IPS-18c (cell line): ENCODE results near the gene KLHL17.

Experiments used
- H3K4me3 ChIP-seq: 2 replicates; pipeline ENCODE4 v1.7.0; 2013; ENCODE audit warnings: low read depth, mild to moderate bottlenecking, low read length, moderate library complexity; ENCODE audit not compliant: insufficient read depth
- H3K9me3 ChIP-seq: one replicate; pipeline ENCODE4 v1.6.1; 2013; ENCODE audit warnings: mild to moderate bottlenecking, low read length, moderate library complexity; ENCODE audit not compliant: control insufficient read depth, insufficient read depth

The KLHL17 gene

GRCh38 chr1:960363-961131 lies at the start of gene KLHL17:
TSS of gene KLHL17 (plus strand) at chr1:960584. CDS start at chr1:960694, 110 bp downstream.
- Histone ChIP-seq H3K4me3 (peak within 1 kb of the TSS; percentile 59), H3K9me3 (no peaks in the 10 kb centered on the region)

GRCh38 chr1:910881-911721 lies 49.3 kb upstream of the KLHL17 start:
- Histone ChIP-seq H3K9me3 (no peaks in the 10 kb centered on the region), H3K4me3 (no peak overlapping the region)

- no peak overlapping the region for H3K4me3 ChIP-seq
- H3K9me3 ChIP-seq = no peaks in the 10 kb centered on the region
These were observed 48.3 kb upstream of the KLHL17 start for GRCh38 chr1:911875-912739.

- Histone ChIP-seq H3K9me3 (no peaks in the 10 kb centered on the region), H3K4me3 (no peak overlapping the region)
These were observed 47.6 kb upstream of the KLHL17 start for GRCh38 chr1:912740-913301.

- Histone ChIP-seq H3K9me3 (no peaks in the 10 kb centered on the region), H3K4me3 (no peak overlapping the region)
These were observed 46.8 kb upstream of the KLHL17 start for GRCh38 chr1:913491-914130.

- H3K4me3 ChIP-seq = no peak overlapping the region
- no peaks in the 10 kb centered on the region for H3K9me3 ChIP-seq
These were observed 46.1 kb upstream of the KLHL17 start for GRCh38 chr1:914131-914890.

GRCh38 chr1:914891-915280 lies 45.5 kb upstream of the KLHL17 start:
- Histone ChIP-seq H3K9me3 (no peaks in the 10 kb centered on the region), H3K4me3 (no peak overlapping the region)

GRCh38 chr1:915295-916172 lies 44.9 kb upstream of the KLHL17 start:
- no peak overlapping the region for H3K4me3 ChIP-seq
- H3K9me3 ChIP-seq = no peaks in the 10 kb centered on the region

- Histone ChIP-seq H3K9me3 (no peaks in the 10 kb centered on the region), H3K4me3 (no peak overlapping the region)
These were observed 44.0 kb upstream of the KLHL17 start for GRCh38 chr1:916173-917075.

GRCh38 chr1:917076-917459 lies 43.3 kb upstream of the KLHL17 start:
- H3K4me3 ChIP-seq = no peak overlapping the region; the same call in 1 of the 2 replicates
- no peaks in the 10 kb centered on the region for H3K9me3 ChIP-seq

GRCh38 chr1:917466-918091 lies 42.8 kb upstream of the KLHL17 start:
- H3K9me3 ChIP-seq = no peaks in the 10 kb centered on the region
- H3K4me3 ChIP-seq = no peak overlapping the region; the same call in 1 of the 2 replicates

- H3K9me3 ChIP-seq = no peaks in the 10 kb centered on the region
- no peak overlapping the region for H3K4me3 ChIP-seq
These were observed 42.0 kb upstream of the KLHL17 start for GRCh38 chr1:918353-918752.

- no peak overlapping the region for H3K4me3 ChIP-seq
These were observed 41.5 kb upstream of the KLHL17 start for GRCh38 chr1:918843-919242.

GRCh38 chr1:919271-919872 lies 41.0 kb upstream of the KLHL17 start:
- H3K4me3 ChIP-seq = no peak overlapping the region
- H3K9me3 ChIP-seq = no peaks in the 10 kb centered on the region

More at GRCh38 chr1:918843-919242, 41.5 kb upstream of the KLHL17 start:
- no peaks in the 10 kb centered on the region for H3K9me3 ChIP-seq
